Vagina (tissue), 2 donors: ENCODE results near the gene BORCS6. TPM values are rescaled to one million over a fixed set of nuclear protein-coding genes. Genes with fewer than 3 reads are reported as not detected.

ENCODE experiments used
- DNase-seq, 2 donors: peaks; one replicate each; pipeline ENCODE4 v3.0.0-alpha.2; 2017; ENCODE audit errors: extremely low spot score in 2 of 2
- H3K27ac ChIP-seq: fragments of 200-600 bp; sonication (generic); one replicate; pipeline ENCODE4 v1.5.1; 2019
- H3K27me3 ChIP-seq: fragments of 200-600 bp; sonication (generic); one replicate; pipeline ENCODE4 v1.5.1; 2019
- H3K36me3 ChIP-seq, 2 donors: fragments of 200-600 bp; sonication (generic); one replicate each; pipeline ENCODE4 v1.5.1; 2017 to 2019
- H3K4me1 ChIP-seq: fragments of 200-600 bp; sonication (generic); one replicate; pipeline ENCODE4 v1.5.1; 2019
- H3K4me3 ChIP-seq, 2 donors: fragments of 200-600 bp; sonication (generic); 1 replicate in 1 of 2; 2 replicates in 1 of 2; pipeline ENCODE4 v1.5.1; 2016 to 2019
- H3K9me3 ChIP-seq: fragments of 200-600 bp; sonication (generic); one replicate; pipeline ENCODE4 v1.5.1; 2019
- CTCF ChIP-seq, 3 experiments: fragments of 450-650 bp in 2 of 3; fragments of 200-600 bp in 1 of 3; sonication (generic) in 1 of 3; IDR thresholded peaks; one replicate each; pipeline ENCODE4 v1.5.1; 2017 to 2019; ENCODE audit warnings: antibody characterized with exemption in 3 of 3, mild to moderate bottlenecking in 2 of 3, moderate library complexity in 2 of 3
- POLR2A ChIP-seq, 2 donors: fragments of 450-650 bp; IDR thresholded peaks; one replicate each; pipeline ENCODE4 v1.6.1; 2017; ENCODE audit warnings: antibody characterized with exemption in 2 of 2, mild to moderate bottlenecking in 2 of 2, moderate library complexity in 2 of 2
- POLR2AphosphoS5 ChIP-seq, 2 donors: sonication (generic); formaldehyde crosslinking; IDR thresholded peaks; one replicate each; pipeline ENCODE4 v1.9.0; 2017; ENCODE audit warnings: antibody characterized with exemption in 2 of 2, mild to moderate bottlenecking in 2 of 2, low read depth in 1 of 2; ENCODE audit not compliant: insufficient read depth in 1 of 2
- intact Hi-C: fragments of 100-400 bp; cut with DNase I; formaldehyde crosslinking; loops from one replicate; pipeline ENCODE4 v1.15.1; 2023
- total RNA-seq: library from RNA; depleted of rRNA; stranded (reverse); fragments of >200 nt; gene quantifications from one replicate; pipeline ENCODE4 v1.2.3, GENCODE V29; 2016

Gene BORCS6
- total RNA-seq, 1 donor from 2014 or later: 9.6 TPM

DNA sequence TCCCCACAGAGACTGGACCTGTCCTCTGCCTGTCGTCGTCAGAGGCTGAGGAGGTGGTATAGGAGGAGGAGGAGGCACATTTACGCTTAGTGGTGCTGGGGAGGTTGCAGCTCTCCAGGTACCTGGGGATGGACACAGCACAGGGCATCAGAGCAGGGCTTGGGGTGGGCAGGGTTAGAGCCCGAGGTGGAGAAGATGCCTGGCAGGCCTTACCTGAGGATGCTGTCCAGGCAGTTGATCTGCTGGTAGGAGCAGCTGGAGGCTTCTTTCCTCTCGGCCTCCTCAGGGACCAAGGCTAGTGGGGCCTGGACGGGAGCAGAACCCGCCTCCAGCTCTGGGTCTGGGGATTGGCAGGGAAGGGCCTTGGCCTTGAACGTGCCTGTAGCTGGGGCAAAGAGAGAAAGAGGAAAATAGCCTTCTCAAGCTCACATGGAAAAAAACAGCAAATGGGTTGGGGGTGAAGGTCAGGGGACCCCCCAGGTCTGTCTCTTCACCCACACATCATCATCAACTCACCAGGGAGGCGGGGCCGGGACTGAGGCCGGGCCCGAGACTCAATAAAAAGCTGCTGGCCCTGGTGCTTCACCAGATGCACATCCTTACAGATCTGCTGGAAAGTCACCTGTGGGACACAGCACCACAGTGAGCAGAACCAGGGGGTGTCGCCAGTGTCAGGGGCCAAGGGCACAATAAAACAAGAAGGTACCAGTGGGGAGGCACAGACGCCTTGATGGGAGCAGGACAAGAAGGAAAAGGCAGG is 43.4 kb downstream of the BORCS6 start:
- intact Hi-C loops: no loop called here
- Histone ChIP-seq H3K27me3 (no peaks in the 10 kb centered on the region), H3K27ac (peak overlapping the region; percentile 37), H3K4me3 (no peak overlapping the region), H3K9me3 (no peaks in the 10 kb centered on the region), H3K36me3 (peaks cover 45 to 92% of the 10 kb centered on the region in 2 donors), H3K4me1 (peaks cover 26% of the 10 kb centered on the region)
- peak in 1 of 2 donors; percentile 88 for DNase-seq
- no peak for TF ChIP-seq CTCF (IDR thresholded peaks at IDR 0.05)
- TF ChIP-seq POLR2AphosphoS5 (IDR thresholded peaks at IDR 0.05; ENCODE audit: insufficient read depth in 1 of 2, low read depth in 1 of 2): peak in 1 of 2 donors; percentile 13

- H3K4me3 ChIP-seq: no peak overlapping the region
- H3K27ac ChIP-seq: peak overlapping the region; percentile 37
- intact Hi-C loops: no loop called here
- H3K4me1 ChIP-seq: peaks cover 24% of the 10 kb centered on the region
- peak in 1 of 2 donors; percentile 86 for DNase-seq
- no peaks in the 10 kb centered on the region for H3K9me3 ChIP-seq
- peaks cover 45 to 100% of the 10 kb centered on the region in 2 donors for H3K36me3 ChIP-seq
- TF ChIP-seq POLR2AphosphoS5 (IDR thresholded peaks at IDR 0.05; ENCODE audit: insufficient read depth in 1 of 2, low read depth in 1 of 2): peak in 1 of 2 donors; percentile 3
- no peak for TF ChIP-seq CTCF (IDR thresholded peaks at IDR 0.05)
- H3K27me3 ChIP-seq: no peaks in the 10 kb centered on the region
Measured at GRCh38 chr17:8145811-8146210, 44.2 kb downstream of the BORCS6 start.

DNA sequence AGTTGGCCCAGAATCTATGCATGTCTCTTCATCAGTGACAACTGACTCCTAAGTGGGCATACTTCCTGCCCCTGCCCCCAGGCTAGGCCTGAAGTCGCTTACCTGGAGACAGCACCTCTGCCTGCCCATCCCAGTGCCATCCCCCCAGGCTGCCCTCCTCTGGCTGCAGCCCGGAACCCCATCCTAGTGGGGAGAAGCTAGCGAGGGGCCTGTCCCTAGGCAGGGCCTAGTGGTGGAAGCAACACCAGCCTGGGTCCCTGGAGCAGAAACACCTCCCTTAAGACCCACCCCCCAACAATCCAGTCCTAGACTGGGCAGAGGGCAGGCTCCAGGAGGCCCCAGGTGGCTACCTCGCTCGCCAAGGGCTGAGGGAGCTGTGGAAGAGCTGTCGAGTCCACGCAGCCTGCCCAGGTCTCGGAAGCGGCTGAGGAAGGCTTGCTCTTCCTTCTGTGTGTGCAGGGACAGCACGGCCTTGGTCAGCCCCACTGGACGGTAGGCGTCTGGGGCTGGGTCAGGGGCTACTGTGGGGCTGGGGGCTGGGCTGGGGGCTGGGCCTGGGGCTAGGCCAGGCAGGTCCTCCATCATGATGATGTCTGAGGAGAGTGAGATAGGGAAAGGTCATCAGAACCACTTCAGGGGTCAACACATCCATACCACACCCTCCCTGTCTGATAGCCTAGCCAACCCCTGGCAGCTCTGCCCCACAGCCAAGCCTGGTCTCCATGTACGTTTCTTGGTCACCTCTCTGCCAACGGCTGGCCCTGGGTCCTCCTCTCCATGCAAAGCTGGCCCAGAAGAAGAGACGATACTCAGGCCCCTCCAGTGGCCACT is 45.4 kb downstream of the BORCS6 start:
- H3K27me3 ChIP-seq: no peaks in the 10 kb centered on the region
- TF ChIP-seq POLR2AphosphoS5 (IDR thresholded peaks at IDR 0.05; ENCODE audit: insufficient read depth in 1 of 2, low read depth in 1 of 2) (peak in 1 of 2 donors; percentile 4), CTCF (IDR thresholded peaks at IDR 0.05) (no peak)
- H3K4me1 ChIP-seq: peaks cover 19% of the 10 kb centered on the region
- peaks cover 43 to 100% of the 10 kb centered on the region in 2 donors for H3K36me3 ChIP-seq
- intact Hi-C loops: no loop called here
- no peak overlapping the region for H3K4me3 ChIP-seq
- H3K9me3 ChIP-seq: no peaks in the 10 kb centered on the region
- H3K27ac ChIP-seq: no peak overlapping the region
- no peak for DNase-seq

DNA sequence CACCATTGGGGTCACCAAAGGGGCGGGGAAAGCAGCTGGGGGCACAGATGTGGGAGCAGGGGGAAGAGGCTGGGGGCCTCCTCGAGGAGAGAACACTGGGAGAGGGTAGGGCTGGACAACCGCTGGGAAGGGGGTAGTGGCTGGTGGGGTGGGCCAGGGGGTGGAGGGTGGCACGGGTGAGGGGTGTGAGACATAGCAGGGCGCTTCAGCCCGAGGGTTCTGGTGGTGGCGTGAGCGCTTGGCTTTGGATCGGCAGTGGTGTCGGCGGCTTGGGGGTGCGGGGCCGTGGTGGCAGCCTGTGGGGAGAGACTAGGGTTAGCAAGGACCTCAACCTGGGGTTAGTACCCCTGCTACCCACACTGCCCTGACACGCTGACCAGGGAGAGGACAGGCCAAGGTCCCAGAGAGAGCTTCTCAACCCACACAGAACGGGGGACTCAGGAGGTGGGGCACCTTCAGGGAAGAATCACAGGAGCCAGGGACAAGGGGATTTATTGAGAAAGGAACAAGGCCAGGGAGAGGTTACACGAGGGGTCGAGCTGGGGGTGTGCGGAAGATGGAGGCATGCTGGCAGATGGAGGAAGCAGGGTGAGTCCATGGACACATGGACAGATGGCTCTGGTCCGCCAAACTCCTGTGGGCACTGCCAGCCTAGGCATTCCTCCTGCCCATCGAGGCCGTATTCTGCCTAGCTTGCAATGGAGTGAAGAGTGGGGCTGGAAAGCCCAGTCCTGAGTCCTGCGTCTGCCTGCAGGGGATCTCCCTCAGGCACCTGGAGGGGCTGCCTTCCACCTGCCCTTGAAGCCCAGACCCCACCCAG is 46.2 kb downstream of the BORCS6 start:
- intact Hi-C loops: no loop called here
- Histone ChIP-seq H3K27ac (peak overlapping the region; percentile 8), H3K36me3 (peaks cover 37 to 97% of the 10 kb centered on the region in 2 donors), H3K4me1 (peaks cover 19% of the 10 kb centered on the region), H3K4me3 (no peak overlapping the region), H3K9me3 (no peaks in the 10 kb centered on the region), H3K27me3 (no peaks in the 10 kb centered on the region)
- DNase-seq: no peak
- no peak for TF ChIP-seq POLR2A (IDR thresholded peaks at IDR 0.05)
- TF ChIP-seq POLR2AphosphoS5 (IDR thresholded peaks at IDR 0.05; ENCODE audit: insufficient read depth in 1 of 2, low read depth in 1 of 2): peak in 1 of 2 donors; percentile 42
- no peak for TF ChIP-seq CTCF (IDR thresholded peaks at IDR 0.05)
